MM.1S (cell line): ENCODE results near the gene POU3F3.

Source experiments
- DNase-seq: peaks from one replicate; pipeline ENCODE4 v3.0.0-alpha.2; 2015
- H2AFZ ChIP-seq: fragments of 300-600 bp; sonication (generic); 2 replicates; pipeline ENCODE4 v1.6.0; 2016; ENCODE audit warnings: antibody characterized with exemption, low read length
- H3F3A ChIP-seq: fragments of 300-600 bp; sonication (generic); 2 replicates; pipeline ENCODE4 v1.6.1; 2016; ENCODE audit warnings: mild to moderate bottlenecking, antibody characterized with exemption, low read length, moderate library complexity, mixed read lengths; ENCODE audit not compliant: insufficient read depth
- H3K27ac ChIP-seq: fragments of 300-600 bp; sonication (generic); 2 replicates; pipeline ENCODE4 v1.5.1; 2016; ENCODE audit warnings: mild to moderate bottlenecking, low read length
- H3K27me3 ChIP-seq: fragments of 300-600 bp; sonication (generic); replicated peaks from 2 replicates; pipeline ENCODE4 v1.6.0; 2016; ENCODE audit warnings: low read length; ENCODE audit not compliant: insufficient read depth
- H3K36me3 ChIP-seq: fragments of 300-600 bp; sonication (generic); replicated peaks from 2 replicates; pipeline ENCODE4 v1.6.1; 2016; ENCODE audit warnings: mild to moderate bottlenecking, low read length, mixed read lengths; ENCODE audit not compliant: insufficient read depth
- H3K4me1 ChIP-seq: fragments of 300-600 bp; sonication (generic); 2 replicates; pipeline ENCODE4 v1.6.1; 2016; ENCODE audit warnings: low read length, mixed read lengths
- H3K4me2 ChIP-seq: fragments of 300-600 bp; sonication (generic); 2 replicates; pipeline ENCODE4 v1.6.0; 2016; ENCODE audit warnings: low read depth, low read length
- H3K4me3 ChIP-seq: fragments of 300-600 bp; sonication (generic); 2 replicates; pipeline ENCODE4 v1.5.1; 2016; ENCODE audit warnings: low read length, mixed read lengths
- H3K79me2 ChIP-seq: fragments of 300-600 bp; sonication (generic); 2 replicates; pipeline ENCODE4 v1.6.1; 2016; ENCODE audit warnings: mixed run types, low read length, mixed read lengths
- H3K9ac ChIP-seq: fragments of 300-600 bp; sonication (generic); 2 replicates; pipeline ENCODE4 v1.6.1; 2016; ENCODE audit warnings: low read length, mixed read lengths
- H3K9me2 ChIP-seq: fragments of 300-600 bp; sonication (generic); replicated peaks from 2 replicates; pipeline ENCODE4 v1.6.1; 2016; ENCODE audit warnings: mild to moderate bottlenecking, low read length, mixed read lengths; ENCODE audit not compliant: insufficient read depth
- H3K9me3 ChIP-seq: fragments of 300-600 bp; sonication (generic); replicated peaks from 2 replicates; pipeline ENCODE4 v1.6.1; 2016; ENCODE audit warnings: mild to moderate bottlenecking, low read length, mixed read lengths; ENCODE audit not compliant: insufficient read depth
- H4K20me1 ChIP-seq: fragments of 300-600 bp; sonication (generic); 2 replicates; pipeline ENCODE4 v1.6.1; 2016; ENCODE audit warnings: mild to moderate bottlenecking, low read length, moderate library complexity, mixed read lengths; ENCODE audit not compliant: insufficient read depth
- CTCF ChIP-seq: fragments of 300-600 bp; sonication (generic); IDR thresholded peaks from 2 replicates; pipeline ENCODE4 v1.5.1; 2016; ENCODE audit warnings: antibody characterized with exemption, low read length, mixed read lengths
- EZH2 ChIP-seq: fragments of 300-600 bp; sonication (generic); optimal IDR thresholded peaks from 2 replicates; pipeline ENCODE3; 2017; ENCODE audit warnings: low read depth, mild to moderate bottlenecking, antibody characterized with exemption, low read length, mixed read lengths
- EZH2phosphoT487 ChIP-seq: fragments of 300-600 bp; sonication (generic); IDR thresholded peaks from 2 replicates; pipeline ENCODE4 v1.6.1; 2018; ENCODE audit warnings: antibody characterized with exemption, low read length

Gene POU3F3

GRCh38 chr2:104896446-104896845 lies 42.5 kb downstream of the POU3F3 start:
- TF ChIP-seq CTCF: no peak
- Histone ChIP-seq H2AFZ (no peak overlapping the region), H3K9me3 (no peaks in the 10 kb centered on the region), H3K4me3 (no peak overlapping the region), H3K4me2 (no peak overlapping the region), H4K20me1 (no peaks in the 10 kb centered on the region), H3K27ac (no peak overlapping the region), H3K36me3 (no peaks in the 10 kb centered on the region), H3K79me2 (no peaks in the 10 kb centered on the region), H3K27me3 (no peaks in the 10 kb centered on the region), H3K9ac (no peak overlapping the region), H3K4me1 (no peaks in the 10 kb centered on the region), H3F3A (no peaks in the 10 kb centered on the region), H3K9me2 (no peaks in the 10 kb centered on the region)
- no peak for DNase-seq

GRCh38 chr2:104897515-104898184 lies 43.7 kb downstream of the POU3F3 start:
- Histone ChIP-seq H3K4me2 (no peak overlapping the region), H3K4me1 (no peaks in the 10 kb centered on the region), H2AFZ (no peak overlapping the region), H3K4me3 (no peak overlapping the region), H4K20me1 (no peaks in the 10 kb centered on the region), H3K79me2 (no peaks in the 10 kb centered on the region), H3K27ac (no peak overlapping the region), H3K9ac (no peak overlapping the region), H3K27me3 (no peaks in the 10 kb centered on the region), H3K9me2 (no peaks in the 10 kb centered on the region), H3K36me3 (no peaks in the 10 kb centered on the region), H3F3A (no peaks in the 10 kb centered on the region), H3K9me3 (no peaks in the 10 kb centered on the region)
- TF ChIP-seq EZH2: no peak
- no peak for TF ChIP-seq CTCF
- no peak for TF ChIP-seq EZH2phosphoT487
- DNase-seq: no peak

GRCh38 chr2:104900608-104901007 lies 46.7 kb downstream of the POU3F3 start:
- Histone ChIP-seq H2AFZ (no peak overlapping the region), H3K79me2 (no peaks in the 10 kb centered on the region), H3K9me2 (no peaks in the 10 kb centered on the region), H3F3A (no peaks in the 10 kb centered on the region), H3K36me3 (no peaks in the 10 kb centered on the region), H3K27me3 (no peaks in the 10 kb centered on the region), H3K4me3 (no peak overlapping the region), H3K4me2 (no peak overlapping the region), H3K4me1 (no peaks in the 10 kb centered on the region), H3K9me3 (no peaks in the 10 kb centered on the region), H3K9ac (no peak overlapping the region), H3K27ac (no peak overlapping the region), H4K20me1 (no peaks in the 10 kb centered on the region)
- no peak for DNase-seq
- TF ChIP-seq CTCF (no peak), EZH2phosphoT487 (no peak), EZH2 (no peak)
